ENCODE measurements around the gene WDR45B.

GRCh38 chr17:82609655-82610054, 38.6 kb downstream of the WDR45B start:
- TF ChIP-seq EZH2phosphoT487 (IDR thresholded peaks at IDR 0.05; ENCODE audit: low read depth, severe bottlenecking, unreplicated experiment), result no peak
- TF ChIP-seq, protein P1, sequence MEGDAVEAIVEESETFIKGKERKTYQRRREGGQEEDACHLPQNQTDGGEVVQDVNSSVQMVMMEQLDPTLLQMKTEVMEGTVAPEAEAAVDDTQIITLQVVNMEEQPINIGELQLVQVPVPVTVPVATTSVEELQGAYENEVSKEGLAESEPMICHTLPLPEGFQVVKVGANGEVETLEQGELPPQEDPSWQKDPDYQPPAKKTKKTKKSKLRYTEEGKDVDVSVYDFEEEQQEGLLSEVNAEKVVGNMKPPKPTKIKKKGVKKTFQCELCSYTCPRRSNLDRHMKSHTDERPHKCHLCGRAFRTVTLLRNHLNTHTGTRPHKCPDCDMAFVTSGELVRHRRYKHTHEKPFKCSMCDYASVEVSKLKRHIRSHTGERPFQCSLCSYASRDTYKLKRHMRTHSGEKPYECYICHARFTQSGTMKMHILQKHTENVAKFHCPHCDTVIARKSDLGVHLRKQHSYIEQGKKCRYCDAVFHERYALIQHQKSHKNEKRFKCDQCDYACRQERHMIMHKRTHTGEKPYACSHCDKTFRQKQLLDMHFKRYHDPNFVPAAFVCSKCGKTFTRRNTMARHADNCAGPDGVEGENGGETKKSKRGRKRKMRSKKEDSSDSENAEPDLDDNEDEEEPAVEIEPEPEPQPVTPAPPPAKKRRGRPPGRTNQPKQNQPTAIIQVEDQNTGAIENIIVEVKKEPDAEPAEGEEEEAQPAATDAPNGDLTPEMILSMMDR (IDR thresholded peaks at IDR 0.05; ENCODE audit: poor library complexity), result no peak

Measured in hepatocyte (in vitro differentiated cells).